ENCODE results near the gene USP20.

Gene USP20

GRCh38 chr9:129918296-129918950, 83.2 kb downstream of the USP20 start:
- DNase-seq (ENCODE audit: low read depth) = no peak

GRCh38 chr9:129919277-129919676, 84.0 kb downstream of the USP20 start:
- DNase-seq (ENCODE audit: low read depth) = no peak

- DNase-seq (ENCODE audit: low read depth) = no peak
Measured at GRCh38 chr9:129919841-129920240, 84.6 kb downstream of the USP20 start.

GRCh38 chr9:129921905-129922304, 86.6 kb downstream of the USP20 start:
- no peak for DNase-seq (ENCODE audit: low read depth)

- DNase-seq (ENCODE audit: low read depth) = no peak
Measured at GRCh38 chr9:129923589-129923988, 88.3 kb downstream of the USP20 start.

GRCh38 chr9:129929496-129930125, 94.4 kb downstream of the USP20 start:
- no peak for DNase-seq (ENCODE audit: low read depth)

GRCh38 chr9:129930743-129931142, 95.5 kb downstream of the USP20 start:
- DNase-seq (ENCODE audit: low read depth) = no peak

Data from T follicular helper cell (primary cell).